NCI-H2107 (cell line): ENCODE data around the gene TNIP1.

Experiments
- DNase-seq: peaks from one replicate; lab custom pipeline; 2025; lab: John Stamatoyannopoulos, UW

TNIP1 gene

DNA sequence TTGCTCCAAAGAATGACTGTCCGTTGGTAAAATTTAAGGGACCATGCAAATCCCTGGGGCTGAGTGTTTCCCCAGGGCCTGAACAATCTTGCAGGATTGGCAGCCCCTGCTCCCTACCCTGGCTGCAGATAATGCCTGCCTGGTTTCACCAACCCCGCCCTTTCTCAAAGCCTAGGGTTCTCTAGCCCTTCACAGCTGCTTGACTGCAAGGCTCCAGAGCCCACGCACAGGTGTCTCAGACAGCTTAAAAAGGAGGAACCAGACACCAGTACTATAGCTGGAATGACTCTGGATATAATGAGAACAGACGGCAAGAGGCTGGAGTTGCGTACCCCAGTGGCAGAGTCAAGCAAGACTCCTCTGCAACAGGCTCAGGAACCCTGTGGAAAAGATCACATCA lies 25.2 kb upstream of the TNIP1 start:
- no peak for DNase-seq

DNA sequence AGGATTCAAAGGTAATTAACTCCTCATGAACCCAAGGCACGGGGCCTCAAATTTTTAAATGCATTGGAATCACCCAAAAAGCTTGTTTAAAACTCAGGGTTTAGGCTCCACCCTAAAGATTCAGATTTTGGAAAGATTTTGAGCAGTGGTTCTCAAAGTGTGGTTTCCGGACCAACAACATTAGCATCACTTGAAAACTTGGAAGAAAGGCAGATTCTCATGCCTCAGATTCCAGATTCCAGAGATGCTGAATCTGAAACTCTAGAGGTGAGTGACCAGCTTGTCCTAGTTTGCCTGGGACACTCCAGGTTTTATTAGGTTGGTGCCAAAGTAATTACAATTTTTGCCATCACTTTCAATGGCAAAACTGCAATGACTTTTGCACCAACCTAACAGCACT lies 24.7 kb upstream of the TNIP1 start:
- DNase-seq, result no peak

DNA sequence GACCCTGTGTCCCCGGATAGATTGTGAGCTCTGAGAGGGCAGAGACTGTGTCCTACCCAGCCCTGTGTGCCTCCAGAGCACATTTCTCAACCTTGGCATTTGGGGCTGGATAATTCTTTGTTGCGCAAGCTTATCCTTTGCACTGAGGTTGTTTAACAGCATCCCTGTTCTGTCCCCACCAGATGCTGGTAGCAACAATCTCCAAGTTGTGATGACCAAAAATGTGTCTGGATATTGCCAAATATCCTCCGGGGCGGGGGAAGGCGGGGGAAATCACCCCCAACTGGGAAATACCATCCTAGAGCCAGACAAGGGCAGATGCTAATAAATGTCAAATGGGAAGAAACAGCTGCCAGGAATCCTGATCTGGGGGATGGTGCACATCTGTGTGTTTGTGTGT lies 24.0 kb upstream of the TNIP1 start:
- DNase-seq, result no peak

DNA sequence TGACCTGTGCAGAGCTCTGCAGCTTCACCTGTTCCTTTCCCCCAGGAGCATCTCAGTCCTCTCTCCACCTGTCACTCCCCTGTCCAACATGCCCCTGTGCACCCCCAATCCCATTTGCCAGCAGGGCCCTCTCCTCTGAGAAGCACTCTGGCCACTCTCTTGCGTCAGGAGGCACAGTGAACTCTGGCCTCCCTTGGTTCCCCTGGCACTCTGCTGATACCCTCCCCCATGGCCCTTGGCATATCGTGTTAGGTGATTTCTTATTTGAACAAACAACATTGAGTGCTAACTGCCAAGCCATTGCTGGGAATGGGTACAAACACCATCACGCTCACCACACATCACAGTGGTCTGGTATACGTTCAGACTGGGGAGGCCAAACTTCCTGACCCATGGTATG lies 20.9 kb upstream of the TNIP1 start:
- DNase-seq, result no peak

DNA sequence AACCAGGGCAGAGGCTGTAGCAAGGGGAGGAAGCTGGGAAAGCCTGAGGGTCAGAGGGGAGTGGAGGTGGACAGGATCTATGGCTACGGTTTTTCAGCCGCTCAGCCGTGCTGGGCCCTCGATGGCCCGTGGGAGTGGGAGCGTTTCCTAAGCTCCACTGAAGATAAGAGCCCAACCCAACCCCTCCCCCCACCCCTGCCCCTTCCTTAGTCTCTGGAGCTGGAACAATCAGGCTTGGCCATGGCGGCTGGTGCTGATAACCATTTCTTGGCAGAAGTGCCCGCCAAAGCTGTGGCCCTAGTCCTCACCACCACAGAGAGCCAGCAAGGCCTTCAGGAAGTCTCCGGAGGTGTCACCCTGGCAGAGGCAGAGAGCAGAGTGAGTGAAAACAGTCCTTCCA lies 20.3 kb upstream of the TNIP1 start:
- no peak for DNase-seq

DNA sequence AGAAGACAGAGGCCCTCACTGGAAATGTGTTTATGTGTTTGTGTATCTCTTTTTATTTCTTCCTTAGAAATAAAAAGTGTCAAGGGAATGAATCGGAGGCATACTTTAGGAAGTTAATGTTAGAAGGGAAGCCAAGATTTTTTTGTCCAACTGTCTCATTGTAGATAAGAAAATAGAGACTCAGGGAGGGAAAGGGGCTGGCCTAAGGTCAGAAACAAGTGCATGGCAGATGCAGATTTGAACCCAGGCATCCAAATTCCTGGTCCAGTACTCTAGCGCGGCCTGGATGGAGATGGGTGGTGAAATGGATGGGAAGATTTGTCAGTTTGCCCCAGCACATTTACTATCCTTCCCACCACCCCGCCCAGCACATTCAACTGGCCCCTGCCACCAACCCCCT lies 19.8 kb upstream of the TNIP1 start:
- DNase-seq, result no peak

DNA sequence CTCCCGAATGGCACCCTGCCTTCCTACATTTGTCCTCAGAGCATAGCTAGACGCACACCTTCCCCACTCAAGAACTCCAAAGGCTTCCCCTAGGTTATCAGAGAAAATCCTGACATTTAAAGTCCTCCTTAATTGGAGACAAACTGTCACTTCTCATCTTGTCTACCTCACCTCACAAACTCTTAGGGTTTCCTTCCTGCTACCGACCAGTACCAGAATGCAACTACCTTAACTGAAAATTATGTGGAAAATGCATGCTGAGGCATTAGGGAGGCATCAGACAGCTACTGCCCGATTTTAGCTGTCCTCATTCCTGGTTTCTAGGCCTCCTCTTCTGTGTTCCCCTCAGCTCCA lies 17.9 kb upstream of the TNIP1 start:
- DNase-seq, result no peak

DNA sequence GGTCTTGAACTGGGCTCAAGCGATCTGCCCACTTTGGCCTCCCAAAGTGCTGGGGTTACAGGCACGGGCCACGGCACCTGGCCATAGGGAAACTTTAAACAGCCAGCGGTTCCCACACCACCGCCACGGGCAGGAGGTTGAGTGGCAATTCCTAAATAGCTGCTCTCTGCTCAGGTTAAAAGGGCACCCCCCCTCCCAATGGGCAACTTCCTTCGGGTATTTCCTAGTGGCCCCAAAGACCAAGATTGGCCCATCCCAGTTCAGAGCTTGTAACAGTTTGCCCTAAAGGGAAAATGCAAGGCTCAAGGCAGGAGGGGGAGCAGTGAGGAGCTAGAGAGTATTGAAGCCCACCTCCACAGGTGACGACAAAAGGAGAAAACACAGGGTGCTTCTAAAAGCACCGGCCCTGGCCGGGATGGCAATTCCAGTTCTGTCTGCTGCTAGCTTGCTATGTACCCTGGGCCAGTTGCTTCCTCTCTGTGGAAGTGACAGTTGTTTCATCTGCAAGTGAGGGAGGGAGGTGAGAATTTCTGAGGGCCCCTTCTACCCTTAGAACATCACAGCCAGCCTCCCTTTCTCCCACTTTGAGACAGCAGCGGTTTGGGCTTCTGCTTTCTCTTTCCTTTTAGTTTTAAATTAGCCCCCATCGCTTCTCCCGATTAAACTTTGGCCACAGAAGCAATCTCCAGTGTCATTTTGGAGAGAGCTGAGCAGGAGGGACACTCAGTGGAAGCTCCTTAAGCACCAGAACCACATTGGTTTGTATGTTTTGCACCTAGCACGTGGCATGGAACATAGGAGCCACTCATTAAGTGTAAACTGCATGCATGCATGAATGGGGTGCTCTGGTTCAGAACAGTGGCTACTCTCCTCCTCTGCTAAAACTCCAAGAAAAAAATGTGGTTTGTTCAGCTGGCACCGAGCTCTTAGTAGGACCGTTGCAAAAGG lies 17.3 kb upstream of the TNIP1 start:
- DNase-seq, result no peak

DNA sequence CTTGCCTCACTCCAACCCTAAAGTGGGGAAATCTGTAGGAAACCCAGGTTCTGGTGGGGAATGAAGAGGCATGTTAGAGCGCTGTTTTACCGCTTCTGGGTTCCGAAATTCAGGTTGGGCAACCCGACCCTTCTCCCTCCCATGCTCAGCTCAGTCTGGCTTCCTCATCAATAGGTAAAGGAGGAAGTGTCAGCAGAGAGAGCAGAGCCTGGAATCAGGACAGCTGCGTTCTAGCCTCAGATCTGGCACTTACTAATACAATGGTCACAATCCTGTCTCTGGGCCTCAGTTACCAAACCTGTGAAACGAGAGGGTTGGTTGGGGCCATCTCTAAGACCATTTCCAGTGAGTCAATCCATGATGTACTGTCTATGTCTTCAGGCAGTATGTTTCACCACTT lies 16.2 kb upstream of the TNIP1 start:
- DNase-seq, result no peak

DNA sequence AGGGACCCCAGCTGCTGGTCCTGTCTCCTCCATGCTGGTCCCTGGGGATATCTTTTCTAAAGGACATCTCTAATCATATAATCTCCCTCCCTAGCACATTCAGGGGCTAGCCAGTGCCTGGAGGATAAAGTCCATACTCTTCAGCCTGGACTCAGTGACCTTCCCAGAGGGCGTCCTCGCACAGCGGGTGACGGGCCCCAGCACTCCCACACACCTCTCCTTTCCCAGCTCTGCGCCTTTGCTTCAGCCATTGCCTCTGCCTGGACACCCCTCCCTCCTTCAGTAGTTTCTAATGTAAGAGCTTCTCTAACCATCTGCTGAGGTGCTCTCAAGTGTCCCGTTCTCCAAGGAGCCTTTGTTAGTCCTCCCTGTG lies 15.2 kb upstream of the TNIP1 start:
- DNase-seq, result no peak

DNA sequence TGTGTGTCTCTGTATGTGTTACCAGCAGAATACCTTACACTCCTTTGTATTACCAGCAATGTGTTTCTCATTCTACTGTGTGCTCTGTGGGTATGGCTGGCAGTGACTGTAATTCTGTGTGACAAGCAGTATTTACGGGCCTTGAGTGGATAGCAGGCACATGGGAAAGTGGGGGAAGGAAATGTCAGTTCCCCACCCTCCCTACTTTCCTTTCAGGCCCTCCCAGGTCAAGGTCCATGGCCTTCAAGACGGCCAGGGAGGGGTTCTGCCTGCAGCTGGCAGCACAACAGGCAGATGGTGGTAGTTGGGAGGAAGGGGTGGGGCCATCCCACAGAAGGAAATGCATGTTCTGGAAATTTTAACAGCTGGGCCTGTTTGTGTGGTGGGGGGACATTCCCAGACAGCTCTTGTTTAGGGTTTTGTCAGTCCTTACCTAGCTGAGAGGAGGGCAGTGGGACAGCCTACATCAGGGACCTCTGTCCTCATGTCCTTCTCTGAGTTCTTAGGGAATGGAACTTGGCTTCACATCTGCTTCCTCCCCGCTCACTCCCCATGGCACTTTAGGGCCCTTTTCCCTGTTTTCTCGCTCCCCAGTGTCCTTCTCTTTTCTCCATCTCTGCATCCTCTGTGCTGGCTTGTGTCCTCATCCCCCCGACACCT lies 14.6 kb upstream of the TNIP1 start:
- no peak for DNase-seq

DNA sequence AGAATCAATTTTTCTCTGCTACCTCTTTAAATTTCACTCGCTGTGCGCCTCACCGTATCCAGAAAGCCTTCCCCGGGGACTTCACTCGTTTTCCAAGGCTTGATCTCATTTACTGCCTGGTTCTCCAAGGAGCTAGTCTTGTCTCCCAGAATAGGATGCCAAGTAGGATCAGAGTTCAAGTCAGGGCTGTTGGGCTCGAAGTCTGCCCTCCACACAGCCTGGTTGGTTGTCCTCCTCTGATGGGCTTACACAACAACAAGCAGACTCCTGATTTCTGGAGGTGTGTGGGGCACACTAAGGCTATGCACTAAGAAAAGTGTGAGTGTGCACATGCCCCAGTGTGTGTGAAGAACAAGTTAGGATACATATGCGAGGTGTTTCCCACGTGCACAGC lies 14.0 kb upstream of the TNIP1 start:
- no peak for DNase-seq

DNA sequence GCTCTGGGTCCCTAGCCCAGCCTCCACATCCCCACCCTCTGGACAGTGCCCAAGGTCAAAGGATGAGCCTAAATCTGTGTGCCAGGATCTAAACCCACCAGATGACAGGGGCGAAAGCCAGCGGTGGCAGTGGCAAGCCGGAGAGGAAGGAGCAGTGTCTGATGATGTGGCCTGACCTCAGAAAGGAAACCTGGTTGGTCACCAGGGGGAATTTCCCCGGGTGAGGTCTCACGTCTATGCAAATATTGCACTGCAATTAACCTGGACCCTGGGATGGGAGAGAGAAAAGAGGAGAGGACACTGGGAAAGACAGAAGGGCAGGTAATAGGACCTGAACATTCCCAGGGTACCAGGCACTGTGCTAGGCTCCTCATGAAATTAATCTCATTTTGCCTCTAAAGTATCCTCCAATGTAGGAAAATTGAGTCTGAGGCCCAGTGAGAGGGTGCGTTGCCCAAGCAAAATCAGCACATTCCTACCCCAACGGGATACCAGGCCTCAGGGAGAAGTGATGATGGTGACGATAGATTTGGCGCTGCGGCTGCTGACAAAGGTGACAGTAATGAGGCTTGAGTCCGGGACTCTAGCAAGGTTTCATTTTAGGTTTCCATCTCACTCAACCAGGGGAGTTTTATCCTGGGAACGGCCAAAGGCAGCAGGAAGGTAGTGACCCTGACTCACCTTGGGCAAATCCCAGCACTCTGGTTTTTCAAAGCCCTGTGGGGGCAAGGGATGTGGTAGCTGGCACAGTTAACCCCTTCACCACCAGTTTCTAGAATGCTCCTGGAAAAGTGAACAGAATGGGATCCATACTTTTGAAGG lies 13.4 kb upstream of the TNIP1 start:
- no peak for DNase-seq

DNA sequence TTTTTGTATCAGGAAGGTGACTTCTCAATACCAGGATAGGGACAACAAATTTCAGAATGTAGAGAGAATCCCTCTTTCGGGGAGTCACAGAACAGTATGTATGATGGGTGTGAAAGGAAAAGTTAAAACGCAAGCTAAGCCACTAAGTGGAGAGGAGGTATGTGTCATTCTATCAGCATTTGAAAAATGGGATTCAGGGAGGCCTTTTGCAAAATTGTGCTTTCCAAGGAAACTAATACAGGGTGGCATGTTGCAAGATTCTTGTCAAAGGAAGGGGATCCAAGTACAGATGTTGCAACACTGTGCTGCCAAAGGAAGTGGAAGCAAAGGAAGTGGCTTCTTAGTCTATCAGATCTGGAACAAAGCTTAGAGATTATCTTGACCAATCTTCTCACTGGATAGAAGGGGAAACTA lies 12.6 kb upstream of the TNIP1 start:
- no peak for DNase-seq

DNA sequence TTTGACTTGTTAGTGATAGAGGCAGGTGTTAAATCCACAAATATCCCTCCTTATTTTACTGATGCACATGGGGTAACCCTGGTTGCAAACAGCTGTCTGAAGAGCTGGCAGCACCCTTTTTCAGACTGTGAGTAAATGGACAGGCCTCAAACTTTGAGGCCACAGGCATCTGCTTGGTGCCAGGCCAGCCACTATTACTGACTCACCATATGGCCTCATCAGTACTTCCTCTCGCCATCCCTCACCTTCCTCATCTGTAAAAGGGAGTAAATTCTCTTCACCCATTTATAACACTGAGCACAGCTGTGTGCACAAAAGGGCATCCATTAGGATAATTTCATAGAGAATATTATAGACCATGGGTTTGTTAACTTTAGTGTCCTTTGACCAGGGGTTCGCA lies 11.9 kb upstream of the TNIP1 start:
- DNase-seq, result no peak

DNA sequence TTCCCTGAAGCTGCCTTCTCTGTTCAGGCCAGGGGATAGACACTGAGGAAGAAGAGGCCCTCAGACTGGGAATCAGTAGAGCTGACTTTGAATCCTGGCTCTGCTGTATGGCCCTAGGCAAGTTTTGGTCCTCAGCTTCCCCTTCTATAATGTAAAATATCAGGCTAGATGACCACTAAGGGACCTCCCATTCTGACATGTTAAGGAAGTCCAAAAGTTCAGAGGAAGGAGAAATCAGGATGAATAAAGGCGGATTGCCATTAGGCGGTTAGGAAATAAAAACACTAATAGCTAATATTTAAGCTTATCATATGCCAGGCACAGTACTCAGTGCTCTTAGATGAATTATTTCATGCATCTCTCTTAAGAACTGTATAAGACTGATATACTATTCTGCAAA lies 8.9 kb upstream of the TNIP1 start:
- DNase-seq, result no peak

DNA sequence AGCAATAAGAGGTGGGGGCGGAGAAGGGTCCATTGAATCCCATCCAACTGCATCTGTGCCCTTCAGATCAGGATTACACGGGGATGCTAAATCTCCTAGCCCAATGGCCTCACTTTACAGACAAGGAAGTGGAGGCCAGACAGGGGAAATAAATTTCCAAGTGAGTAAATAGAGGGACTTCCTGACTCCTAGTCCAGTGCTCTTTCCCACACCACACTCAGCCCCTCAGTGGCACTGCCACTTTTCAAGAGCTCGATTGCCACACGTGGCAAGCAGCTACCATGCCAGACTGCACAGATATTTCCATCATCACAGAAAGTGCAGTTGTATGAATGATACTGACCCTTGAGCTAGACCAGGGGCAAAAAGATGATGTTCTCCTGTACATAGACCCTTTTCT lies 8.2 kb upstream of the TNIP1 start:
- DNase-seq, result no peak

DNA sequence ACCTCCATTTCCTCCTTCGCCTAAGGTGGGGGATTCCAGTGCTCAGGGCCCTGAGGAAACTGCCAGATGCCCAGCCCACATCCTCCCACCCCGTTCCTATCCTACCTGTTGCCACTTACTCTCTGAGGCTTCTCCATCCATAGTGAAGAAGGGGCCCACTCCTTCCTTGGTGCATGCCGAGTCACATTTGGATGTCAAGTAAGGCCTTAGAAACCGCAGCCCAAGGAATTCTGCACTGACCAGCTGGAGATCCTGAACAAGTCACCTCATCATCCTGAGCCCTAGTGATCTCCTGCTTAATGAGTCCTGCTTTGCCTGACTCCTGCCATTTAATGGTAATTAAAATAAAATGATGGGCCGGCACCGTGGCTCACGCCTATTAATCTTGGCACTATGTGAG lies 6.7 kb upstream of the TNIP1 start:
- DNase-seq, result no peak

DNA sequence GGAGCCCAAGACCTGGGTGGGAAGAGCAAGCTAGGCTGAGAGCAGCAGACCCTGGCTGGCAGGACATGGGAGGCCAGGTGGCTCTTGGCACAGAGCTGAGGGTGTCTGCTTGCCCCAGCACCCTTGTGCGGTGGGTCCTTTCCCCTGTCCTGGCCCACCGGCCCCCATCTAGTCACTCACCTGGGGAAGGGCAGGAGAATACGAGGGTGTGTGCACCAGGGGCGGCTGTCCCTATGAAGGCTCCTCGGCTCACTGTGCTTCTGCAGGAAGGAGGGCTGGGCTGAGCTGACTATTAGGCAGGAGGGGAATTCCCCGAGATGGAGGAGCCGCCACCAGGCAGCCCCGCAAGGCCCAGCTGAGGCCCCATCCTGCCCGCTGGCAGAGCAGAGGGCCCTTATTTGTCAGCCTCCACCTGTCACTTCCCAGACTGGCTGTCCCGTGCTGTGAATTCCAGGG lies 6.1 kb upstream of the TNIP1 start:
- DNase-seq, result no peak

DNA sequence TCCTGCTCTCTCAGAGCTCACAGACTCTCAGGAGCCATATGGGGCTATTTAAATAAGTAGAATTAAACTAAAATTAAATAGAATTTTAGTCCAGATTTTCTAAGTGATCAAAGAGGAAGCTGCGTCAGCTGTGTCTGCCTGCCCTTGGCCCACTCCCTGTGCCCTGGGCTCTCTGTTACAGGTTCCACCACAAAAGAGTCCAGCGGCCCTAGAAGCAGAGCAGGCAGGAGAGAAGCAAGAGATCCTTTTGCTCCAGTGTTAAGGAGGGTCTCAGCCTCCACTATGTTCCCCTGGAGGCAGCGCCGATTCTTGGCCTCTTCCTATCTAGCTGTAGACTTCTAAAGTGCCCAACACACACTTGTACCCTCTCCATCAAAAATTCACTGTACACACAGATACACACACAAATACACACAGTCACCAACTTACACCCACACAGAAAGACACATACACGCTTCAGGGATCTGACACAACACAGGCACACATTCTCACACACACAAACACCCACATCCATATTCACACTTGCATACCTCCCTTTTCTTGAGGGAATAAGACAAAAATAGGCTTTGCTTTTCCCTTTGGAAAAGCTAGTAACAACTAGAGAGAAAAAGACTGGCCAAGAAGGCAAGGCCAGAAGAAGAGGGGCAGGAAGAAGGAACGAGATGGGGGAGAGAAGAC lies 5.5 kb upstream of the TNIP1 start:
- no peak for DNase-seq

DNA sequence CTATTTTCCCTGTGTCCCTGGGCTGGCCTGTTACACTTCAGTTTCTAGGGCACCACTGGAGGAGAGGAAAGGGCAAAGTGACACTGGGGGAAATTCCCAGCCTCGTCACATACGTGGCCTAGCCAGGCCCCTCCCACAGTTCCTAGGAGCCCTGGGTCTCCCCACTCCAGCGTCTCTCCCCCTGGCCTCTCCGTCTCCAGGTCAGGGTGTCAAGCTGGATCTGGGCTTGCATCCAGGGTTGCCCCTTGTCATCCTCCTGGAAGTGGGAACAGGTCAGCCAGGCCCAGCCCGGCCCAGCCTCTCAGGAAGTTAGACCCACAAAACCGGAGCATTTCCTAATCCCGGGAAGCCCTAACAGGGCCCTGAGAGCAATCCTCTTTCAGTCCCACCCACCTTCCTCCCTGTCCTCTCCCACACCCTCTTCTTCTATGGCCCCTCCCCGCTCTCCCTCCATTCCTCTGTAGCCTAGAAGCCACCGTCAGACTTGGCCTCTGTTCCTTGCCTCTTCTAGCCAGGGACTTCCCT lies 4.7 kb upstream of the TNIP1 start:
- no peak for DNase-seq

DNA sequence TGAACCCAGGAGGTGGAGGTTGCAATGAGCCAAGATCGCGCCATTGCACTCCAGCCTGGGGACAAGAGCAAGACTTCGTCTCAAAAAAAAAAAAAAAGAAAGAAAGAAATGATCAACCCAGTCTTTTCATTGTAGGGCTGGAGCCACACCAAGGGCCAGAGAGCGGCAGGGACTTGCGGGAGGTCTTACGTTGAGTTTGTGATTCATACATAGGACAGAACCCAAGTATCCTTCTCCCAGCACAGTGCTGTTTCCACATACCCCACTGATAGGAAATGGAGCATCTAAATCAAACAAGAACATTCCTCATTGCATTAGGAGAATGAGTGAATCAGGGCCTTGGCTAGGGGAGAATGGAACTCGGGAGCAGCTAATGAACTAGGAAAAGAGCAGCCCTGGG lies 3.5 kb upstream of the TNIP1 start:
- no peak for DNase-seq
